Astrocyte of the spinal cord (primary cell): ENCODE data around the gene PIK3AP1.
"Not testable (repeated sequence)": the region's sequence is repeated elsewhere in the genome, so short reads cannot be mapped to it uniquely, and the experiment has no call there.

ENCODE experiments used
- DNase-seq: peaks from one replicate; pipeline ENCODE4 v3.0.0; 2011; ENCODE audit warnings: low read depth, low spot score
- H3K4me3 ChIP-seq: 2 replicates; pipeline ENCODE4 v1.5.1; 2011; ENCODE audit warnings: low read depth, mild to moderate bottlenecking, low read length, moderate library complexity
- CTCF ChIP-seq: IDR thresholded peaks from 2 replicates; pipeline ENCODE4 v1.5.1; 2012; ENCODE audit warnings: low read depth, mild to moderate bottlenecking, low read length, inconsistent platforms
- in situ Hi-C: cut with HindIII; loops from 2 replicates; pipeline ENCODE4 v1.10.0; 2017; ENCODE audit warnings: low sequenced_read_pairs

PIK3AP1 gene

GRCh38 chr10:96584474-96584873 is 135.8 kb downstream of the PIK3AP1 start:
- no peak overlapping the region for H3K4me3 ChIP-seq
- in situ Hi-C loops, result no loop called here
- no peak for DNase-seq
- no peak for TF ChIP-seq CTCF

GRCh38 chr10:96584035-96584434 is 136.3 kb downstream of the PIK3AP1 start:
- in situ Hi-C loops, result no loop called here
- H3K4me3 ChIP-seq, result no peak overlapping the region
- no peak for TF ChIP-seq CTCF
- no peak for DNase-seq

GRCh38 chr10:96579133-96579532 is 141.2 kb downstream of the PIK3AP1 start:
- TF ChIP-seq CTCF, result no peak
- in situ Hi-C loops, result no loop called here
- H3K4me3 ChIP-seq, result no peak overlapping the region
- DNase-seq, result no peak

- no peak overlapping the region for H3K4me3 ChIP-seq
- TF ChIP-seq CTCF, result no peak
- in situ Hi-C loops, result no loop called here
- no peak for DNase-seq
Measured at GRCh38 chr10:96578633-96579032, 141.7 kb downstream of the PIK3AP1 start.

GRCh38 chr10:96578022-96578421 is 142.3 kb downstream of the PIK3AP1 start:
- in situ Hi-C loops, result no loop called here
- DNase-seq, result no peak
- H3K4me3 ChIP-seq, result no peak overlapping the region
- TF ChIP-seq CTCF, result no peak

- no peak for TF ChIP-seq CTCF
- no peak for DNase-seq
- H3K4me3 ChIP-seq, result no peak overlapping the region
- in situ Hi-C loops, result no loop called here
Measured at GRCh38 chr10:96577069-96577468, 143.2 kb downstream of the PIK3AP1 start.

- no peak for DNase-seq
- no peak overlapping the region for H3K4me3 ChIP-seq
- TF ChIP-seq CTCF, result no peak
- in situ Hi-C loops, result no loop called here
Measured at GRCh38 chr10:96576277-96576980, 143.9 kb downstream of the PIK3AP1 start.

GRCh38 chr10:96574564-96574963 is 145.8 kb downstream of the PIK3AP1 start:
- in situ Hi-C loops, H3K4me3 ChIP-seq, DNase-seq: not testable (repeated sequence)
